Astrocyte (in vitro differentiated cells and primary cell): ENCODE measurements around the gene PPP6R1. TPM values are rescaled to one million over a fixed set of nuclear protein-coding genes. Genes with fewer than 3 reads are reported as not detected.

Source experiments
- DNase-seq: peaks from one replicate; pipeline ENCODE4 v3.0.0-alpha.2; 2010; ENCODE audit warnings: low read depth
- FAIRE-seq: peaks from 2 replicates; lab custom pipeline; 2011; peaks lifted over from hg19 to GRCh38; lab: Jason Lieb, UNC
- H2AFZ ChIP-seq: 2 replicates; pipeline ENCODE4 v1.6.0; 2012; ENCODE audit warnings: low read depth, low read length, inconsistent platforms
- H3K27ac ChIP-seq: 2 replicates; pipeline ENCODE4 v1.5.1; 2011; ENCODE audit warnings: low read depth, low read length, inconsistent platforms
- H3K27me3 ChIP-seq: 2 replicates; pipeline ENCODE4 v1.6.0; 2011; ENCODE audit warnings: low read length, inconsistent platforms; ENCODE audit not compliant: insufficient read depth
- H3K36me3 ChIP-seq: 2 replicates; pipeline ENCODE4 v1.5.1; 2011; ENCODE audit warnings: low read length, inconsistent platforms; ENCODE audit not compliant: insufficient read depth
- H3K4me1 ChIP-seq: 2 replicates; pipeline ENCODE4 v1.5.1; 2011; ENCODE audit warnings: low read length, inconsistent platforms; ENCODE audit not compliant: insufficient read depth
- H3K4me2 ChIP-seq: 2 replicates; pipeline ENCODE4 v1.6.0; 2012; ENCODE audit warnings: low read length, inconsistent platforms
- H3K4me3 ChIP-seq: 2 replicates; pipeline ENCODE4 v1.5.1; 2011; ENCODE audit warnings: low read depth, mild to moderate bottlenecking, low read length, inconsistent platforms; ENCODE audit not compliant: insufficient read depth
- H3K79me2 ChIP-seq: 2 replicates; pipeline ENCODE4 v1.6.0; 2012; ENCODE audit warnings: mild to moderate bottlenecking, low read length, inconsistent platforms; ENCODE audit not compliant: insufficient read depth
- H3K9ac ChIP-seq: 2 replicates; pipeline ENCODE4 v1.6.0; 2012; ENCODE audit warnings: mild to moderate bottlenecking, low read length, inconsistent platforms
- H3K9me3 ChIP-seq: 2 replicates; pipeline ENCODE4 v1.5.1; 2012; ENCODE audit warnings: low read depth, mild to moderate bottlenecking, low read length, inconsistent platforms; ENCODE audit not compliant: insufficient read depth
- H4K20me1 ChIP-seq: 2 replicates; pipeline ENCODE4 v1.6.0; 2012; ENCODE audit warnings: low read length, inconsistent platforms; ENCODE audit not compliant: insufficient read depth
- H3K27ac Mint-ChIP-seq: one replicate; pipeline ENCODE4 v1.8.0; 2021; ENCODE audit warnings: mild to moderate bottlenecking, mixed read lengths; ENCODE audit not compliant: unreplicated experiment
- H3K27me3 Mint-ChIP-seq: one replicate; pipeline ENCODE4 v1.8.0; 2021; ENCODE audit warnings: low read depth, mixed read lengths; ENCODE audit not compliant: unreplicated experiment
- H3K36me3 Mint-ChIP-seq: one replicate; pipeline ENCODE4 v1.8.0; 2021; ENCODE audit warnings: low read depth, mixed read lengths; ENCODE audit not compliant: unreplicated experiment
- H3K4me1 Mint-ChIP-seq: one replicate; pipeline ENCODE4 v1.8.0; 2021; ENCODE audit warnings: low read depth, mixed read lengths; ENCODE audit not compliant: unreplicated experiment
- H3K4me3 Mint-ChIP-seq: one replicate; pipeline ENCODE4 v1.8.0; 2021; ENCODE audit warnings: mild to moderate bottlenecking, moderate library complexity, mixed read lengths; ENCODE audit not compliant: unreplicated experiment
- H3K9me3 Mint-ChIP-seq: one replicate; pipeline ENCODE4 v1.8.0; 2021; ENCODE audit warnings: mild to moderate bottlenecking, mixed read lengths; ENCODE audit not compliant: unreplicated experiment
- EZH2 ChIP-seq: IDR thresholded peaks from 2 replicates; pipeline ENCODE4 v1.6.1; 2012; ENCODE audit warnings: mild to moderate bottlenecking, low read length, inconsistent platforms; ENCODE audit not compliant: insufficient read depth
- total RNA-seq: library from RNA; stranded (reverse); gene quantifications from 2 replicates; pipeline ENCODE4 v1.2.1, GENCODE V29; 2021
- TF ChIP-seq, protein P1 (sequence below): IDR thresholded peaks from 2 replicates; pipeline ENCODE4 v1.5.1; 2011; ENCODE audit warnings: low read depth, mild to moderate bottlenecking, inconsistent platforms, low read length, moderate library complexity; ENCODE audit not compliant: insufficient read depth

PPP6R1 gene
- total RNA-seq, 1 donor from 2014 or later = 75.2 TPM

DNA sequence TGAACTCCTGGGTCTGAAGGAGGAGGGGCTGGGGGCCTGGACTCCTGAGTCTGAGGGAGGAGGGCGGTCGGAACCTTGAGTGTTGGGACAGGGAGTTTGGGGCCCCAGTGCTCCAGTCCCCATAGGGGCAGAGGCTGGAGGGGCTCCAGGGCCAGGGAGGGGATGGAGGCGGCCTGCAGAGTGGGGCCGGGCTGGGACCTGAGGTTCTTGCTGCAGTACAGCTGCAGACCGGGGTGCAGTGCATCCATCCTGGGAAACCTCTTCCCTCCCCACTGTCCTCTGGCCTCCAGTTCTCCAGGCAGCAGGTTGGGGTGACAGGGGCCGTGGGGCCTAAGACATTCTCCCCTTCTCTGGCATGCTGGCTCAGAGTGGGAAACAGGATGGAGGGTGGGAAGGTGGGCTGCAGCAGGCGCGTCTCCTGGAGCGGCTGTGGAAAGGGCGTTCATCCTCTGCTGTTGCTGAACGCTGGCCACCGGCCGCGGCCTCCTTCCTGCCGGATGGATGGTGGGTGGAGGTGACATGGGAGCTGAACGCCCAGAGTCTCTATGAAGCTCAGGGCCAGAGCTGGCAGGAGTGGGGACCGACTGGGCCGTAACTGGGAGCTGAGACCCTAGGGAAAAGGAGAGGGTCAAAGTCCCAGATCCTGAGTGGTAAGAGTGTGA is 26.5 kb upstream of the PPP6R1 start:
- no peaks in the 10 kb centered on the region for H3K36me3 Mint-ChIP-seq

DNA sequence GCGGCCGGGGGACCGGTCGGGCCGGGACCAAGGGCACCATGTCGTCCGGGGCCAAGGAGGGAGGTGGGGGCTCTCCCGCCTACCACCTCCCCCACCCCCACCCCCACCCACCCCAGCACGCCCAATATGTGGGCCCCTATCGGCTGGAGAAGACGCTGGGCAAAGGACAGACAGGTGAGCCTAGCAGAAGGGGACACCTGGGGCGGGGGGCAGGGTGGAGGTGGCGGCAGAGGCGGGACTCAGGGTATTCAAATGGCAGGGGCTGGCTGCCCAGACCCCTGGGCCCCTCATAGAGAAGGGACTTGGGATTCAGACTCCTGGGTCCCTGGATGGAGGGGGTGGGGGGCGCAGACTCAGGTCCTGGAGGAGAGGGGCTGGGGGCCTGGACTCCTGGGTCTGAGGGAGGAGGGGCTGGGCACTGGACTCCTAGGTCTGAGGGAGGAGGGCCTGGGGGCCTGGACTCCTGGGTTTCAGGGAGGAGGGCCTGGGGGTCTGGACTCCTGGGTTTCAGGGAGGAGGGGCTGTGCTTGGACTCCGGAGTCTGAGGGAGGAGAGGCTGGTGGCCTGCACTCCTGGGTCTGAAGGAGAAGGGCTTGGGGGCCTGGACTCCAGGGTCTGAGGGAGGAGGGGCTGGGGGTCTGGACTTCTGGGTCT is 25.7 kb upstream of the PPP6R1 start:
- H4K20me1 ChIP-seq = no peaks in the 10 kb centered on the region
- H3K4me3 ChIP-seq = peak overlapping the region; percentile 37
- no peak overlapping the region for H2AFZ ChIP-seq
- Mint-ChIP-seq H3K27ac (peak overlapping the region; percentile 34), H3K4me3 (peak overlapping the region; percentile 82), H3K27me3 (no peaks in the 10 kb centered on the region), H3K4me1 (no peaks in the 10 kb centered on the region), H3K9me3 (no peaks in the 10 kb centered on the region), H3K36me3 (no peaks in the 10 kb centered on the region)
- peak overlapping the region; percentile 65 for H3K9ac ChIP-seq
- FAIRE-seq (no peak), DNase-seq (no peak)
- H3K4me2 ChIP-seq = peak overlapping the region; percentile 82
- no peak for TF ChIP-seq EZH2
- TF ChIP-seq, protein P1, sequence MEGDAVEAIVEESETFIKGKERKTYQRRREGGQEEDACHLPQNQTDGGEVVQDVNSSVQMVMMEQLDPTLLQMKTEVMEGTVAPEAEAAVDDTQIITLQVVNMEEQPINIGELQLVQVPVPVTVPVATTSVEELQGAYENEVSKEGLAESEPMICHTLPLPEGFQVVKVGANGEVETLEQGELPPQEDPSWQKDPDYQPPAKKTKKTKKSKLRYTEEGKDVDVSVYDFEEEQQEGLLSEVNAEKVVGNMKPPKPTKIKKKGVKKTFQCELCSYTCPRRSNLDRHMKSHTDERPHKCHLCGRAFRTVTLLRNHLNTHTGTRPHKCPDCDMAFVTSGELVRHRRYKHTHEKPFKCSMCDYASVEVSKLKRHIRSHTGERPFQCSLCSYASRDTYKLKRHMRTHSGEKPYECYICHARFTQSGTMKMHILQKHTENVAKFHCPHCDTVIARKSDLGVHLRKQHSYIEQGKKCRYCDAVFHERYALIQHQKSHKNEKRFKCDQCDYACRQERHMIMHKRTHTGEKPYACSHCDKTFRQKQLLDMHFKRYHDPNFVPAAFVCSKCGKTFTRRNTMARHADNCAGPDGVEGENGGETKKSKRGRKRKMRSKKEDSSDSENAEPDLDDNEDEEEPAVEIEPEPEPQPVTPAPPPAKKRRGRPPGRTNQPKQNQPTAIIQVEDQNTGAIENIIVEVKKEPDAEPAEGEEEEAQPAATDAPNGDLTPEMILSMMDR = no peak
- no peaks in the 10 kb centered on the region for H3K27me3 ChIP-seq
- no peaks in the 10 kb centered on the region for H3K36me3 ChIP-seq
- H3K27ac ChIP-seq = no peak overlapping the region
- H3K4me1 ChIP-seq = peaks cover 11% of the 10 kb centered on the region
- H3K79me2 ChIP-seq = peaks cover 10% of the 10 kb centered on the region
- H3K9me3 ChIP-seq = no peaks in the 10 kb centered on the region

More for the DNA sequence above, 26.5 kb upstream of the PPP6R1 start:
- Histone ChIP-seq H3K4me3 (peak overlapping the region; percentile 37), H3K27ac (no peak overlapping the region), H3K36me3 (no peaks in the 10 kb centered on the region), H3K9me3 (no peaks in the 10 kb centered on the region), H3K4me2 (peak overlapping the region; percentile 82), H3K79me2 (peaks cover 8% of the 10 kb centered on the region), H3K4me1 (peaks cover 11% of the 10 kb centered on the region), H2AFZ (no peak overlapping the region), H3K9ac (peak overlapping the region; percentile 65), H4K20me1 (no peaks in the 10 kb centered on the region), H3K27me3 (no peaks in the 10 kb centered on the region)
- H3K4me1 Mint-ChIP-seq = no peaks in the 10 kb centered on the region
- H3K9me3 Mint-ChIP-seq = no peaks in the 10 kb centered on the region
- H3K27me3 Mint-ChIP-seq = no peaks in the 10 kb centered on the region
- H3K27ac Mint-ChIP-seq = peak overlapping the region; percentile 47
- no peak for TF ChIP-seq EZH2
- TF ChIP-seq, protein P1 = no peak
- FAIRE-seq (no peak), DNase-seq (no peak)
- peak overlapping the region; percentile 82 for H3K4me3 Mint-ChIP-seq
